ENCODE data around the gene SLC8A1. TPM values are rescaled to one million over a fixed set of nuclear protein-coding genes. Genes with fewer than 3 reads are reported as not detected.

The SLC8A1 gene
- total and polyA plus RNA-seq, 10 of the 15 experiments (the other 5 are each of a cell fraction or from before 2014, with no cell fraction given) = under 0.01 to 1.2 (median 0.01) TPM; not detected in 3

DNA sequence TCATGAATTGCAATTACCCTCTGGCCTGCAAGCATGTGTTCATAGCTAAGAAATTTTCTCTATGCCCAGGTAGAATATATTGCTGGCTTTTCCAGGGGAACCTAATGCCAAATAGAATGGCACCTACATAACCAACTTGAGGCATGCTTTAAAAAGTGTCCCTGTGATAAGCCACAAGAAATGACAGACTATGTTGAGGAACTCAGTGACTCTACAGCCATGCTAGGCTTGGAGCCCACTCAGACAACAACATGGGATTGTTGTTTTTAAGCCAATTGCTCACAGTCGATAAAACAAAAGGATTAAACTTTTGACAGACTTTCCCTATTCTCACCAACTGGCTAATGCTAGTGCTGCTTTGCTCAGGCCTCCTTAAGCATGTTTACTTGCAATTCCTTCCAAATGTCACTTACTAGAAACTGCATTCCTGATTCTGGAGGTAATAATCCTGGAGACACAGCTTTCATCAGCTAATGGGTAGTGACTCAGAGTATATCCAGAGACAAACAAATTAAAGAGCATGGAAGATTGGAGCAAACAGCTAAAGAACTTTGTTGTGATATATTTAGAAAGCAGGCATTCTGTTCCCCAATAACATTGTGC is 249.0 kb downstream of the SLC8A1 start:
- ChIA-PET POLR2A (interaction anchor here (0.9 kb wide), 1 partner anchor 51 kb away, joined by 5 read pairs; no protein-coding TSS in a partner anchor), SMC1A (ENCODE audit: uncharacterized antibody, unreplicated experiment) (no interaction called here), RAD21 (ENCODE audit: unreplicated experiment) (no interaction called here), CTCF (interaction anchor here (0.5 kb wide), 1 partner anchor 288 kb away, joined by 3 read pairs; no protein-coding TSS in a partner anchor)
- no peaks in the 10 kb centered on the region for H3K36me3 ChIP-seq (ENCODE audit: control insufficient read depth in 2 of 2, insufficient read depth in 2 of 2, low read length in 1 of 2)
- BruUV-seq (replicated peaks) = no TSS peak
- no peaks in the 10 kb centered on the region for H3K4me1 ChIP-seq (ENCODE audit: control insufficient read depth, insufficient read depth, low read length)
- 17% methylated on average over 1 of the region's 1 CpG for WGBS (ENCODE audit: insufficient coverage, insufficient replicate concordance, low lambda C conversion rate, missing lambda C conversion rate)
- H4K20me1 ChIP-seq (ENCODE audit: control insufficient read depth, insufficient read depth) = no peaks in the 10 kb centered on the region
- FAIRE-seq = no peak
- no peak overlapping the region for H3K9ac ChIP-seq (ENCODE audit: control insufficient read depth, insufficient read depth, low read length)
- intact Hi-C loops (cut with micrococcal nuclease; ENCODE audit: unreplicated experiment) (no loop called here), in situ Hi-C loops (cut with MboI) (no loop called here)
- H3K9me3 ChIP-seq (replicated peaks; ENCODE audit: control insufficient read depth, insufficient read depth, low read length) = no peaks in the 10 kb centered on the region
- H3K27me3 ChIP-seq (replicated peaks in 1 of 2; ENCODE audit: control insufficient read depth in 2 of 2, insufficient read depth in 2 of 2, low read length in 1 of 2) = no peaks in the 10 kb centered on the region
- H3K79me2 ChIP-seq (ENCODE audit: control insufficient read depth, insufficient read depth, low read length) = no peaks in the 10 kb centered on the region
- DNase-seq (ENCODE audit: low read depth, low spot score) = no peak
- TF ChIP-seq LARP7 (IDR thresholded peaks at IDR 0.05) (no peak), ZNF274 (IDR thresholded peaks at IDR 0.05; ENCODE audit: insufficient read depth, insufficient read length) (no peak), CREM (IDR thresholded peaks at IDR 0.05; ENCODE audit: low read depth) (no peak), RCOR1 (conservative IDR thresholded peaks at IDR 0.05; ENCODE audit: low read depth, low read length) (no peak), NFIC (IDR thresholded peaks at IDR 0.05; ENCODE audit: low read depth, low read length) (no peak), HCFC1 (IDR thresholded peaks at IDR 0.05; ENCODE audit: low read length) (no peak)
- TF ChIP-seq, protein P1, sequence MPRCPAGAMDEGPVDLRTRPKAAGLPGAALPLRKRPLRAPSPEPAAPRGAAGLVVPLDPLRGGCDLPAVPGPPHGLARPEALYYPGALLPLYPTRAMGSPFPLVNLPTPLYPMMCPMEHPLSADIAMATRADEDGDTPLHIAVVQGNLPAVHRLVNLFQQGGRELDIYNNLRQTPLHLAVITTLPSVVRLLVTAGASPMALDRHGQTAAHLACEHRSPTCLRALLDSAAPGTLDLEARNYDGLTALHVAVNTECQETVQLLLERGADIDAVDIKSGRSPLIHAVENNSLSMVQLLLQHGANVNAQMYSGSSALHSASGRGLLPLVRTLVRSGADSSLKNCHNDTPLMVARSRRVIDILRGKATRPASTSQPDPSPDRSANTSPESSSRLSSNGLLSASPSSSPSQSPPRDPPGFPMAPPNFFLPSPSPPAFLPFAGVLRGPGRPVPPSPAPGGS (IDR thresholded peaks at IDR 0.05; ENCODE audit: borderline replicate concordance, insufficient read depth, low read depth, low read length, poor library complexity, severe bottlenecking) = no peak
- TF ChIP-seq, protein P2, sequence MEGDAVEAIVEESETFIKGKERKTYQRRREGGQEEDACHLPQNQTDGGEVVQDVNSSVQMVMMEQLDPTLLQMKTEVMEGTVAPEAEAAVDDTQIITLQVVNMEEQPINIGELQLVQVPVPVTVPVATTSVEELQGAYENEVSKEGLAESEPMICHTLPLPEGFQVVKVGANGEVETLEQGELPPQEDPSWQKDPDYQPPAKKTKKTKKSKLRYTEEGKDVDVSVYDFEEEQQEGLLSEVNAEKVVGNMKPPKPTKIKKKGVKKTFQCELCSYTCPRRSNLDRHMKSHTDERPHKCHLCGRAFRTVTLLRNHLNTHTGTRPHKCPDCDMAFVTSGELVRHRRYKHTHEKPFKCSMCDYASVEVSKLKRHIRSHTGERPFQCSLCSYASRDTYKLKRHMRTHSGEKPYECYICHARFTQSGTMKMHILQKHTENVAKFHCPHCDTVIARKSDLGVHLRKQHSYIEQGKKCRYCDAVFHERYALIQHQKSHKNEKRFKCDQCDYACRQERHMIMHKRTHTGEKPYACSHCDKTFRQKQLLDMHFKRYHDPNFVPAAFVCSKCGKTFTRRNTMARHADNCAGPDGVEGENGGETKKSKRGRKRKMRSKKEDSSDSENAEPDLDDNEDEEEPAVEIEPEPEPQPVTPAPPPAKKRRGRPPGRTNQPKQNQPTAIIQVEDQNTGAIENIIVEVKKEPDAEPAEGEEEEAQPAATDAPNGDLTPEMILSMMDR (IDR thresholded peaks at IDR 0.05 in 2 of 3, conservative IDR thresholded peaks at IDR 0.05 in 1 of 3; ENCODE audit: control insufficient read depth in 2 of 3, extremely low read depth in 1 of 3, insufficient read depth in 1 of 3, low read depth in 3 of 3, low read length in 3 of 3) = no peak
- no peak overlapping the region for H3K4me3 ChIP-seq
- H2AFZ ChIP-seq (ENCODE audit: control insufficient read depth, low read depth, low read length) = no peak overlapping the region
- H3K27ac ChIP-seq (ENCODE audit: control insufficient read depth, insufficient read depth) = no peak overlapping the region
- no peak overlapping the region for H3K4me2 ChIP-seq (ENCODE audit: control insufficient read depth, insufficient read depth)
- no peak for ATAC-seq

All from GM12878 (cell line).